Gastroesophageal sphincter (tissue), 3 donors: ENCODE data around the gene ACAT1.

Experiments
- CTCF ChIP-seq, 4 experiments: fragments of 200-600 bp in 2 of 4; fragments of 450-650 bp in 2 of 4; sonication (generic) in 1 of 4; IDR thresholded peaks; one replicate each; pipeline ENCODE4 v1.5.1; 2017 to 2019; ENCODE audit warnings: antibody characterized with exemption in 4 of 4, mild to moderate bottlenecking in 2 of 4, moderate library complexity in 2 of 4
- POLR2A ChIP-seq, 2 donors: fragments of 450-650 bp; IDR thresholded peaks; one replicate each; pipeline ENCODE4 v1.6.1; 2017; ENCODE audit warnings: antibody characterized with exemption in 2 of 2, mild to moderate bottlenecking in 2 of 2, moderate library complexity in 1 of 2

GRCh38 chr11:108125096-108125495, 3.7 kb downstream of the ACAT1 start:
- TF ChIP-seq CTCF (IDR thresholded peaks at IDR 0.05) = no peak
- TF ChIP-seq POLR2A (IDR thresholded peaks at IDR 0.05) = no peak
